ENCODE measurements around the gene FAAP20.

FAAP20 gene

DNA sequence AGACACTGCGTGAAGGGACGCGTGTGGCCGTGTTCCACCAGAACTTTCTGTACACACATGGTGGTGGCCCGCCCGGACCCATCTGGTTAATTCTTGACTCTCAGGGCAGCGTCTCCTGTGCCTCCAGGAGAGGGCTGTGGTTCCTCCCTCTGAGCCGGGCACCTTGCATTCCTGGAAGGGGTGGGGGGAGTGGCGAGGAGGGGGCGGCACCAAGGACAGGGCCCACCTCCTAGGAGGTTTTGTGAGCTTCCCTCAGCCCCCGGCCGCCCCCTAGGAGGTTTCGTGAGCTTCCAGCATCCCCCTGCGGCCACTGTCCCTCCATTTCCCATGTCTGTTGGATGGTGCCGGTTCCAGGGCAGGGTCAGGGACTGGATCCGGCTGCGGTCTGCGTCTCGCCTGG, 28.9 kb downstream of the FAAP20 start:
- H3K4me3 ChIP-seq (replicated peaks in 1 of 2; ENCODE audit: low read depth in 2 of 2, low read length in 2 of 2), result no peak overlapping the region
- no peak for DNase-seq (ENCODE audit: low read depth in 2 of 2)

DNA sequence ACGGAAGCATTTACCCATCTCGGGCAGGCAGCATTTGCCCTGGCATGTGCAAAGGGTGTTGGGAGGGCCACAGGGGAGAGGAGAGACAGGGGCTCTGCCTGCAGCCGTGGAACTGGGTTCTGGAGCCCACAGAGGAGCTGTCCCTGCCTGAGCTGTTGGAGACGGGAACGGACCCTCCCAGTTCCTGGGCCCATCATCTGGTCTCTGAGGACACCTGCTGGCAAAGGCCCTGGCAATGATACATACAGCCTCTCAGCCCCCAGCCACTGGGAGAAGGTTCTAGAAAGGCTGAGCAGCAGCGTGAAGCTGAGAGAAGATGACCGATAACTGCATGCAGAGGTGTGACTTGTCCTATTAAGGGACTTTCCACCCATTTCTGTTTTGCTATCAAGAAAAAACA, 31.4 kb downstream of the FAAP20 start:
- TF ChIP-seq, protein P1, sequence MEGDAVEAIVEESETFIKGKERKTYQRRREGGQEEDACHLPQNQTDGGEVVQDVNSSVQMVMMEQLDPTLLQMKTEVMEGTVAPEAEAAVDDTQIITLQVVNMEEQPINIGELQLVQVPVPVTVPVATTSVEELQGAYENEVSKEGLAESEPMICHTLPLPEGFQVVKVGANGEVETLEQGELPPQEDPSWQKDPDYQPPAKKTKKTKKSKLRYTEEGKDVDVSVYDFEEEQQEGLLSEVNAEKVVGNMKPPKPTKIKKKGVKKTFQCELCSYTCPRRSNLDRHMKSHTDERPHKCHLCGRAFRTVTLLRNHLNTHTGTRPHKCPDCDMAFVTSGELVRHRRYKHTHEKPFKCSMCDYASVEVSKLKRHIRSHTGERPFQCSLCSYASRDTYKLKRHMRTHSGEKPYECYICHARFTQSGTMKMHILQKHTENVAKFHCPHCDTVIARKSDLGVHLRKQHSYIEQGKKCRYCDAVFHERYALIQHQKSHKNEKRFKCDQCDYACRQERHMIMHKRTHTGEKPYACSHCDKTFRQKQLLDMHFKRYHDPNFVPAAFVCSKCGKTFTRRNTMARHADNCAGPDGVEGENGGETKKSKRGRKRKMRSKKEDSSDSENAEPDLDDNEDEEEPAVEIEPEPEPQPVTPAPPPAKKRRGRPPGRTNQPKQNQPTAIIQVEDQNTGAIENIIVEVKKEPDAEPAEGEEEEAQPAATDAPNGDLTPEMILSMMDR (IDR thresholded peaks at IDR 0.05; ENCODE audit: low read depth, low read length), result no peak
- no peak for DNase-seq (ENCODE audit: low read depth in 2 of 2)
- H3K4me3 ChIP-seq (replicated peaks in 1 of 2; ENCODE audit: low read depth in 2 of 2, low read length in 2 of 2), result no peak overlapping the region

More for the DNA sequence above, 28.9 kb downstream of the FAAP20 start:
- TF ChIP-seq, protein P1 (IDR thresholded peaks at IDR 0.05; ENCODE audit: low read depth, low read length), result no peak

DNA sequence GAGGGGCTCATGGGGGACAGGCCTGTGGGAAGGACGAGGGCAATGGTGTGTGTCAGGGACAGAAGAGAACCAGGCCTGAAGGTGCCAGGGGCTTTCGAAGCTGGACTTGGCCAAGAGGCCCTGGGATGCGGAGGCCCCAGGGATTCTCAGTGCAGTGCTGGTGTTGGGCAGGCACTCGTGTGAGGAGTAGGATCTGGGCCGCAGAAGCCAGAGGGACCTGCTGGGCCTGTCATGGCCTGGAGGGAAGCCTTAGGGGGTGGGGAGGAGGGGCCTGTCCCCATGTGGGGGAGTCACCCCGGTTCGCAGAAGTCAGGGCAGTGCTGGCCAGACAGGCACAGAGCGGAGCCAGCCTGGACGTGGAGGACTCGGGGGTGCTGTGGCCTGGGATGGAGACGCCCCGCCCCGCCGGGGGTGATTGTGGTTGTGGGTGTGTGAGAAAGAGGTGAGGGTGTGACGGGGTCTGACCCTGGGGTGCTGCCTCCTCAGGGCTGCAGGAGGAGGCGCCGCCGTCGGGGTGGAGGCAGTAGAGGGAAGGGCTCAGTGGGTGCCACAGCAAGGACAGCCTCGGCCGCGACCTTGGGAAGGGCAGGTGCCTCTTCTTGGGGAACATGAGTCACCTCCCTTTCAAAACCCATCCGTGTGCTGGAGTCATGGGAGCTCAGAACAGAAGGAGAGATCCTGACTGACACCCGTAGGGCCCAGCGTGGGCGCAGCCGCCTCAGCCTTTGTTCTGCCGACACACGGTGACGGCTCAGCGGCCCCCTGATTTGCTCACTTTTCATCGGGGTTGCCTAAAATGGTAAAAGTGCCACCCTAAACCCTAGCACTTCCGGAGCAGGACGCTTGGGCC, 33.9 kb downstream of the FAAP20 start:
- DNase-seq (ENCODE audit: low read depth in 2 of 2), result no peak
- TF ChIP-seq, protein P1 (IDR thresholded peaks at IDR 0.05; ENCODE audit: low read depth, low read length), result no peak
- no peak overlapping the region for H3K4me3 ChIP-seq (replicated peaks in 1 of 2; ENCODE audit: low read depth in 2 of 2, low read length in 2 of 2)

DNA sequence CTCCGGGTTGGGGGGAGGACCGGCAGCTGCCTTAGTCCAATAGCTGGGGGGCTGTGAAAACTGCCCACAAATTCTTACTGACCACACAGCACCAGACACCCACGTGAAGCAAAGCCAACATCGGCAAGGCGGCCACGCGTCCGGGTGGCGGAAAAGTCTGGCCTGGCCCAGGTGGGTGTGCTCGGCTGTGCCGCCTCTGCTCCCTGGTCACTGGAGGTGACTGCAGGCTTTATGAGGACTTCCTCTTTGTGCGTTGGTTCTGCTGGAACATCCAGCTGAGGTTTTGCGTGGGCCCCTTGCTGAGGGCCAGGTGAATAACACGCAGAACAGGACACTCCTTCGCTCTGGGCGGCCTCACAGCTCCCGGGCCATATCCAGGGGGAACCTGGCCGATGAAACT, 35.4 kb downstream of the FAAP20 start:
- no peak overlapping the region for H3K4me3 ChIP-seq (replicated peaks in 1 of 2; ENCODE audit: low read depth in 2 of 2, low read length in 2 of 2)
- TF ChIP-seq, protein P1 (IDR thresholded peaks at IDR 0.05; ENCODE audit: low read depth, low read length), result no peak
- no peak for DNase-seq (ENCODE audit: low read depth in 2 of 2)

DNA sequence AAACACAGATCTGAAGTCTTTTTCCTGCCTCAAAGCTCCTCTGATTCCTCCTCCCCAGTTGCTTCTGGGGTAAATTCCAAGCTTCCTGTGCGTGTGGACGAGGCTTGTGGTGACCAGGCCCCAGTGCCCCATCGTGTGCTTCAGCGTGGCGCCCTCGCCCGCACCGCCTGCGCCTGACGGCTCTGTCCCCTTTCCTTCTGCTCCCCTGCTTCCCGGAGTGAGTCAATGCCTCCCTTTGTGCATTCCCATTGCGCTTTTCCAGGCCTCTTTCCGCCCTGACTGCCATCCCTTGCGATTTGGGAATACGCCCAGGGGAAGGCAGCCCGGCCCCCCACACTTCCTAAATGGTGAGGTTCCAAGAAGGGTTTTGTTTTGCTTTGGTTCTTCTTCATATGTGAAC, 36.3 kb downstream of the FAAP20 start:
- H3K4me3 ChIP-seq (replicated peaks in 1 of 2; ENCODE audit: low read depth in 2 of 2, low read length in 2 of 2), result no peak overlapping the region
- peak in 1 of 2 donors; percentile 26 for DNase-seq (ENCODE audit: low read depth in 2 of 2)
- TF ChIP-seq, protein P1 (IDR thresholded peaks at IDR 0.05; ENCODE audit: low read depth, low read length), result no peak

DNA sequence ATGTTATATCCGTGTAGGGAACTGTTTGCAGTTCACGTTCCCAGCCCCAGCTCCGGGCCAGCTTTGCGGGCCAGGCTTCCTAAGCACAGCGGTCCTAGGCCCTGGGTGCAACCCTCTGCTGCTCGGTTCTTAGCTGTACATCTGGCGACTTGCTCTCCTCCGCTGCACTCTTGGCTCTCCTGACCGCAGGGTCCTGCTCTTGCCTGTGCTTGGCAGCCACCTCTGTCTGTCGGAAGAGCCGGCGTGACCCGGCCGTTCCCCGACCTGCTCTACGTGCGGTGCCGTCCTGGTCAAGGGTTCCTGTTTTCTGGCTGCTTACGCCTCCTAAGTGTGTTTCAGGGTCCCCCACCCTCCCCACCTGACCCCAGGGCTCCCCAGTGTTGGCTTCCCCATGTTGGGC, 36.7 kb downstream of the FAAP20 start:
- no peak for DNase-seq (ENCODE audit: low read depth in 2 of 2)
- H3K4me3 ChIP-seq (replicated peaks in 1 of 2; ENCODE audit: low read depth in 2 of 2, low read length in 2 of 2), result no peak overlapping the region
- TF ChIP-seq, protein P1 (IDR thresholded peaks at IDR 0.05; ENCODE audit: low read depth, low read length), result no peak
